Peyer's patch (tissue), 4 donors: Measurements from ENCODE around the gene ACKR2.

Experiments used
- CTCF ChIP-seq, 6 experiments: fragments of 450-650 bp in 4 of 6; fragments of 200-600 bp in 2 of 6; sonication (generic) in 1 of 6; IDR thresholded peaks; one replicate each; pipeline ENCODE4 v1.5.1; 2017 to 2019; ENCODE audit warnings: antibody characterized with exemption in 6 of 6, mild to moderate bottlenecking in 3 of 6, moderate library complexity in 1 of 6
- POLR2A ChIP-seq, 2 donors: fragments of 450-650 bp; IDR thresholded peaks; one replicate each; pipeline ENCODE4 v1.5.1; 2017; ENCODE audit warnings: antibody characterized with exemption in 2 of 2, mild to moderate bottlenecking in 2 of 2, moderate library complexity in 2 of 2

GRCh38 chr3:42839616-42840015 lies 30.4 kb downstream of the ACKR2 start:
- TF ChIP-seq CTCF (IDR thresholded peaks at IDR 0.05) (peak; percentile 58 to 97 (median 86)), POLR2A (IDR thresholded peaks at IDR 0.05) (no peak)
